Activated gamma-delta T cell treated with Interleukin-2 at 50 U/mL for 16 hours (primary cell): Measurements from ENCODE around the gene PRRC2C.

ENCODE experiments used
- DNase-seq: peaks from one replicate; pipeline ENCODE4 v3.0.0-alpha.2; 2020

The PRRC2C gene

GRCh38 chr1:171641076-171641864, 155.9 kb downstream of the PRRC2C start:
- no peak for DNase-seq

GRCh38 chr1:171642197-171642596, 156.9 kb downstream of the PRRC2C start:
- no peak for DNase-seq
